Karpas-422 (cell line): ENCODE measurements around the gene SDK1. TPM values are rescaled to one million over a fixed set of nuclear protein-coding genes. Genes with fewer than 3 reads are reported as not detected.

Source experiments
- DNase-seq: peaks from one replicate; pipeline ENCODE4 v3.0.0-alpha.2; 2015
- H2AFZ ChIP-seq: fragments of 200-600 bp; sonication (generic); 2 replicates; pipeline ENCODE4 v1.6.1; 2014; ENCODE audit warnings: antibody characterized with exemption, low read length, mixed read lengths
- H3K27ac ChIP-seq: fragments of 200-600 bp; sonication (generic); 2 replicates; pipeline ENCODE4 v1.5.1; 2014; ENCODE audit warnings: mild to moderate bottlenecking, low read length, moderate library complexity
- H3K27me3 ChIP-seq: fragments of 200-600 bp; sonication (generic); 2 replicates; pipeline ENCODE4 v1.6.1; 2014; ENCODE audit warnings: low read length, mixed read lengths
- H3K36me3 ChIP-seq: fragments of 200-600 bp; sonication (generic); 2 replicates; pipeline ENCODE4 v1.6.1; 2014; ENCODE audit warnings: low read length, mixed read lengths; ENCODE audit not compliant: insufficient read depth
- H3K4me1 ChIP-seq: fragments of 200-600 bp; sonication (generic); 2 replicates; pipeline ENCODE4 v1.6.1; 2014; ENCODE audit warnings: mild to moderate bottlenecking, low read length, mixed read lengths
- H3K4me2 ChIP-seq: fragments of 200-600 bp; sonication (generic); 2 replicates; pipeline ENCODE4 v1.6.1; 2014; ENCODE audit warnings: low read length, low read depth, mild to moderate bottlenecking; ENCODE audit not compliant: poor library complexity, severe bottlenecking
- H3K4me3 ChIP-seq: fragments of 200-600 bp; sonication (generic); 2 replicates; pipeline ENCODE4 v1.5.1; 2014; ENCODE audit warnings: mild to moderate bottlenecking, antibody characterized with exemption, low read length, mixed read lengths
- H3K79me2 ChIP-seq: fragments of 200-600 bp; sonication (generic); 2 replicates; pipeline ENCODE4 v1.6.1; 2014; ENCODE audit warnings: mild to moderate bottlenecking, low read length, mixed read lengths
- H3K9ac ChIP-seq: fragments of 200-600 bp; sonication (generic); 2 replicates; pipeline ENCODE4 v1.6.0; 2014; ENCODE audit warnings: low read length
- H3K9me2 ChIP-seq: fragments of 200-600 bp; sonication (generic), shearing (Covaris generic); replicated peaks from 2 replicates; pipeline ENCODE4 v1.6.0; 2014; ENCODE audit warnings: mild to moderate bottlenecking, low read length, moderate library complexity; ENCODE audit not compliant: insufficient read depth
- H3K9me3 ChIP-seq: fragments of 300-700, 200-600 bp; sonication (generic); 2 replicates; pipeline ENCODE4 v1.6.1; 2014; ENCODE audit warnings: low read length, mixed read lengths
- H4K20me1 ChIP-seq: fragments of 200-600 bp; sonication (generic); 2 replicates; pipeline ENCODE4 v1.6.1; 2014; ENCODE audit warnings: mild to moderate bottlenecking, antibody characterized with exemption, low read length, low read depth; ENCODE audit not compliant: insufficient read depth
- total RNA-seq: library from RNA; depleted of rRNA; stranded (reverse); fragments of >200 nt; shearing (Covaris generic); gene quantifications from 2 replicates; pipeline ENCODE4 v1.2.3, GENCODE V29; 2014; ENCODE audit warnings: low replicate concordance

Gene SDK1
- total RNA-seq, 1 experiment from 2014 or later, result not detected

DNA sequence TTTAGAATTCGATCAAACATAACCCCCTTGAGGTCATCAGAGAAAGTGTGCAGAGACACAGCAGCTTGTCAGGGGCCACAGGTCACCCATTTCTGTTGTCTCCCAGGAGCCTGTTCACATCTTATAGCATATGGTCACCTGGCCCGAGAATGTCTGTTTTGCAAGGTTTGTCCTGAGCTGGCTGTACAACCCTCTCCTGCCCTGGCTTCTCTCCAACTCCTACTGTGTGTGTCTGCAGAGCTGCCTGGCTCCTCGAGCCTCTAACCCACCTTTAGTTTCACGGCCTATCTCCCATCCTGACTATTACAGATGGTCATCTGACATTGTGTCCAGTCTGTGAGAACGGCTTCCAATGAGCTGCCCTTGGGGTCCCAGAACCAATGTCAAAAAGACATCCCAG lies 683.4 kb downstream of the SDK1 start:
- Histone ChIP-seq H3K4me2 (no peak overlapping the region), H3K4me1 (no peaks in the 10 kb centered on the region), H3K79me2 (no peaks in the 10 kb centered on the region), H2AFZ (no peak overlapping the region), H3K27ac (no peak overlapping the region), H3K9me2 (no peaks in the 10 kb centered on the region), H4K20me1 (no peaks in the 10 kb centered on the region), H3K27me3 (no peaks in the 10 kb centered on the region), H3K9me3 (no peaks in the 10 kb centered on the region), H3K4me3 (no peak overlapping the region), H3K9ac (no peak overlapping the region), H3K36me3 (no peaks in the 10 kb centered on the region)
- no peak for DNase-seq

GRCh38 chr7:3986927-3987326 lies 685.9 kb downstream of the SDK1 start:
- H3K27ac ChIP-seq, result no peak overlapping the region
- no peak overlapping the region for H3K4me3 ChIP-seq
- no peak overlapping the region for H2AFZ ChIP-seq
- no peaks in the 10 kb centered on the region for H4K20me1 ChIP-seq
- H3K4me2 ChIP-seq, result no peak overlapping the region
- no peaks in the 10 kb centered on the region for H3K9me3 ChIP-seq
- no peaks in the 10 kb centered on the region for H3K79me2 ChIP-seq
- DNase-seq, result no peak
- no peaks in the 10 kb centered on the region for H3K36me3 ChIP-seq
- no peaks in the 10 kb centered on the region for H3K27me3 ChIP-seq
- H3K9ac ChIP-seq, result no peak overlapping the region
- H3K9me2 ChIP-seq, result no peaks in the 10 kb centered on the region
- H3K4me1 ChIP-seq, result no peaks in the 10 kb centered on the region

- no peak overlapping the region for H3K4me3 ChIP-seq
- H3K79me2 ChIP-seq, result no peaks in the 10 kb centered on the region
- no peaks in the 10 kb centered on the region for H3K9me3 ChIP-seq
- DNase-seq, result no peak
- no peaks in the 10 kb centered on the region for H3K27me3 ChIP-seq
- H3K36me3 ChIP-seq, result no peaks in the 10 kb centered on the region
- H3K4me1 ChIP-seq, result no peaks in the 10 kb centered on the region
- H4K20me1 ChIP-seq, result no peaks in the 10 kb centered on the region
- no peak overlapping the region for H3K9ac ChIP-seq
- H2AFZ ChIP-seq, result no peak overlapping the region
- no peak overlapping the region for H3K27ac ChIP-seq
- H3K9me2 ChIP-seq, result no peaks in the 10 kb centered on the region
- H3K4me2 ChIP-seq, result no peak overlapping the region
These were observed 686.4 kb downstream of the SDK1 start for GRCh38 chr7:3987426-3987927.

- H4K20me1 ChIP-seq, result no peaks in the 10 kb centered on the region
- no peaks in the 10 kb centered on the region for H3K79me2 ChIP-seq
- no peaks in the 10 kb centered on the region for H3K4me1 ChIP-seq
- H3K36me3 ChIP-seq, result no peaks in the 10 kb centered on the region
- H2AFZ ChIP-seq, result no peak overlapping the region
- no peaks in the 10 kb centered on the region for H3K9me3 ChIP-seq
- H3K4me2 ChIP-seq, result no peak overlapping the region
- DNase-seq, result no peak
- no peak overlapping the region for H3K9ac ChIP-seq
- no peaks in the 10 kb centered on the region for H3K9me2 ChIP-seq
- no peak overlapping the region for H3K27ac ChIP-seq
- no peaks in the 10 kb centered on the region for H3K27me3 ChIP-seq
- no peak overlapping the region for H3K4me3 ChIP-seq
These were observed 688.7 kb downstream of the SDK1 start for GRCh38 chr7:3989723-3990122.

GRCh38 chr7:3991731-3992231 lies 690.7 kb downstream of the SDK1 start:
- Histone ChIP-seq H3K36me3 (no peaks in the 10 kb centered on the region), H3K79me2 (no peaks in the 10 kb centered on the region), H3K4me2 (no peak overlapping the region), H3K27me3 (no peaks in the 10 kb centered on the region), H3K9me3 (no peaks in the 10 kb centered on the region), H3K4me3 (no peak overlapping the region), H3K4me1 (no peaks in the 10 kb centered on the region), H2AFZ (no peak overlapping the region), H4K20me1 (no peaks in the 10 kb centered on the region), H3K9ac (no peak overlapping the region), H3K9me2 (no peaks in the 10 kb centered on the region), H3K27ac (no peak overlapping the region)
- peak; percentile 16 for DNase-seq

GRCh38 chr7:3992841-3993240 lies 691.8 kb downstream of the SDK1 start:
- Histone ChIP-seq H3K27ac (no peak overlapping the region), H3K9me3 (no peaks in the 10 kb centered on the region), H3K36me3 (no peaks in the 10 kb centered on the region), H2AFZ (no peak overlapping the region), H4K20me1 (no peaks in the 10 kb centered on the region), H3K79me2 (no peaks in the 10 kb centered on the region), H3K4me3 (no peak overlapping the region), H3K27me3 (no peaks in the 10 kb centered on the region), H3K4me1 (no peaks in the 10 kb centered on the region), H3K9me2 (no peaks in the 10 kb centered on the region), H3K9ac (no peak overlapping the region), H3K4me2 (no peak overlapping the region)
- no peak for DNase-seq

DNA sequence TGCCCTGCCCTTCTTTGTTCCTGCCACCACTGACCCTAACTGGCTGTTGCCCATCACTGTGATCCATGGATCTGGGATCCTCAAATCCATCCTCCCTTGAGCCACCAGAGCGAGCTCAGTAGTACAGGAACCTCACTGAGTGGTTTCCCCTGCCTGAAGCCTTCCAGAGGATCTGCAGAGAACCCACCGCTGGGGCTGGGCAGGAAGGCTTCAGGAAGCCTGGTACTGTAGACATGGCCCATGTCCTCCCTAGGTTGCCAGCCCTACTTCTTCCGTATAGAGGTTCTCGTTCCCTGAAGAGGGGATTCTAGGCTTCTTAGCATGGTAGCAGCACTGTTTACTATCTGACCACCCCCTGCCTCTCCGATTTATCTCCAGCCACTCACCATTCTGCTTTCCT lies 693.7 kb downstream of the SDK1 start:
- Histone ChIP-seq H3K4me3 (no peak overlapping the region), H3K27me3 (no peaks in the 10 kb centered on the region), H3K27ac (no peak overlapping the region), H3K9ac (no peak overlapping the region), H3K9me2 (no peaks in the 10 kb centered on the region), H3K9me3 (no peaks in the 10 kb centered on the region), H2AFZ (no peak overlapping the region), H3K36me3 (no peaks in the 10 kb centered on the region), H3K79me2 (no peaks in the 10 kb centered on the region), H3K4me2 (no peak overlapping the region), H3K4me1 (no peaks in the 10 kb centered on the region), H4K20me1 (no peaks in the 10 kb centered on the region)
- DNase-seq, result no peak

- DNase-seq, result peak; percentile 42
These were observed 694.1 kb downstream of the SDK1 start for GRCh38 chr7:3995187-3995586.

DNA sequence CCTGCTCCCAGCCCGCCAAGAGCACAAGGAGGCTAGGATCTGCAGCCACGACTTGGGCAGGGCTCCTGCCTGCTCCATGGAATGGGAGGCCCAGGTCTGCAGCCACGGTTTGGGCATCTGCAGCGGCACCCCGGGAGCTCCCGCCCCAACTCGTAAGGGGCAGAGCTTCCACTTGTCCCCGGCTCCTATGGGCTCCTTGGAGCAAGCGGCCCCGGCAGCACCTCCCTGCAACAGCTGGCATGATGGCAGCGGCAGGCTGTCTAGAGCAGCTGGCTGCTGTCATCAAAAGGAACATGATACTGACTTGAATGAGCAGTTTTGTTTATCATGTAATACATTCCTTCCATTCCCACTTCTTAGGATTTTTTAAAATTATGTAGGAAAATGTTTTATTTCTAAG lies 697.0 kb downstream of the SDK1 start:
- H3K9me2 ChIP-seq, result no peaks in the 10 kb centered on the region
- H2AFZ ChIP-seq, result no peak overlapping the region
- no peak overlapping the region for H3K27ac ChIP-seq
- H3K27me3 ChIP-seq, result no peaks in the 10 kb centered on the region
- H3K4me1 ChIP-seq, result no peaks in the 10 kb centered on the region
- no peak overlapping the region for H3K4me3 ChIP-seq
- no peak for DNase-seq
- no peaks in the 10 kb centered on the region for H3K79me2 ChIP-seq
- H3K4me2 ChIP-seq, result no peak overlapping the region
- no peak overlapping the region for H3K9ac ChIP-seq
- no peaks in the 10 kb centered on the region for H3K9me3 ChIP-seq
- H3K36me3 ChIP-seq, result no peaks in the 10 kb centered on the region
- no peaks in the 10 kb centered on the region for H4K20me1 ChIP-seq

More at GRCh38 chr7:3995187-3995586, 694.1 kb downstream of the SDK1 start:
- H4K20me1 ChIP-seq, result no peaks in the 10 kb centered on the region
- no peaks in the 10 kb centered on the region for H3K4me1 ChIP-seq
- H3K27me3 ChIP-seq, result no peaks in the 10 kb centered on the region
- H3K4me2 ChIP-seq, result no peak overlapping the region
- no peak overlapping the region for H2AFZ ChIP-seq
- no peak overlapping the region for H3K27ac ChIP-seq
- H3K36me3 ChIP-seq, result no peaks in the 10 kb centered on the region
- no peak overlapping the region for H3K9ac ChIP-seq
- H3K79me2 ChIP-seq, result no peaks in the 10 kb centered on the region
- no peaks in the 10 kb centered on the region for H3K9me3 ChIP-seq
- H3K9me2 ChIP-seq, result no peaks in the 10 kb centered on the region
- H3K4me3 ChIP-seq, result no peak overlapping the region
